Ovary (tissue), 3 donors: ENCODE measurements around the gene MARCHF2.

Source experiments
- EP300 ChIP-seq: sonication (generic); formaldehyde crosslinking; IDR thresholded peaks from one replicate; pipeline ENCODE4 v1.6.1; 2017; ENCODE audit warnings: antibody characterized with exemption
- TF ChIP-seq, protein P1 (sequence below), 3 donors: fragments of 450-650 bp in 2 of 3; fragments of 200-600 bp in 1 of 3; IDR thresholded peaks; one replicate each; pipeline versions ENCODE4 v1.5.1 to v1.8.0; 2016 to 2022; ENCODE audit warnings: antibody characterized with exemption in 3 of 3, mild to moderate bottlenecking in 1 of 3
- donor health status: DM: no; HTN: no; CAD: no.

- TF ChIP-seq, protein P1, sequence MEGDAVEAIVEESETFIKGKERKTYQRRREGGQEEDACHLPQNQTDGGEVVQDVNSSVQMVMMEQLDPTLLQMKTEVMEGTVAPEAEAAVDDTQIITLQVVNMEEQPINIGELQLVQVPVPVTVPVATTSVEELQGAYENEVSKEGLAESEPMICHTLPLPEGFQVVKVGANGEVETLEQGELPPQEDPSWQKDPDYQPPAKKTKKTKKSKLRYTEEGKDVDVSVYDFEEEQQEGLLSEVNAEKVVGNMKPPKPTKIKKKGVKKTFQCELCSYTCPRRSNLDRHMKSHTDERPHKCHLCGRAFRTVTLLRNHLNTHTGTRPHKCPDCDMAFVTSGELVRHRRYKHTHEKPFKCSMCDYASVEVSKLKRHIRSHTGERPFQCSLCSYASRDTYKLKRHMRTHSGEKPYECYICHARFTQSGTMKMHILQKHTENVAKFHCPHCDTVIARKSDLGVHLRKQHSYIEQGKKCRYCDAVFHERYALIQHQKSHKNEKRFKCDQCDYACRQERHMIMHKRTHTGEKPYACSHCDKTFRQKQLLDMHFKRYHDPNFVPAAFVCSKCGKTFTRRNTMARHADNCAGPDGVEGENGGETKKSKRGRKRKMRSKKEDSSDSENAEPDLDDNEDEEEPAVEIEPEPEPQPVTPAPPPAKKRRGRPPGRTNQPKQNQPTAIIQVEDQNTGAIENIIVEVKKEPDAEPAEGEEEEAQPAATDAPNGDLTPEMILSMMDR (IDR thresholded peaks at IDR 0.05): no peak
- no peak for TF ChIP-seq EP300
These were observed 41.9 kb upstream of the MARCHF2 start for GRCh38 chr19:8371011-8371804.
